CD4-positive, alpha-beta T cell (primary cell): Measurements from ENCODE around the gene CDYL. TPM values are rescaled to one million over a fixed set of nuclear protein-coding genes. Genes with fewer than 3 reads are reported as not detected.

Experiments
- ATAC-seq: fragments of 200-7000 bp; cut with Tn5 transposase; one replicate; pipeline ENCODE4 v1.10.0; 2022; ENCODE audit warnings: mild to moderate bottlenecking; ENCODE audit not compliant: poor library complexity
- CTCF ChIA-PET: fragments of 350-600 bp; sonication (Branson Sonifier 250); formaldehyde crosslinking; loops from one replicate; lab custom pipeline; 2021; ENCODE audit warnings: antibody characterized with exemption, inconsistent platforms; lab: Charles Lee
- POLR2A ChIA-PET: fragments of 350-600 bp; sonication (Branson Sonifier 250); formaldehyde crosslinking; loops from one replicate; lab custom pipeline; 2021; ENCODE audit warnings: antibody characterized with exemption, inconsistent platforms; lab: Charles Lee
- DNase-seq, 14 experiments: peaks; one replicate each; pipeline ENCODE4 v3.0.0-alpha.2; 2013 to 2020; ENCODE audit warnings: mixed read lengths in 2 of 14
- H3K27ac ChIP-seq, 2 donors: one replicate each; pipeline versions ENCODE4 v1.5.1 to v1.7.0; 2013; ENCODE audit warnings: low read length in 2 of 2, low read depth in 1 of 2, mild to moderate bottlenecking in 1 of 2
- H3K27me3 ChIP-seq, 2 experiments: 1 replicate in 1 of 2; 2 replicates in 1 of 2; pipeline versions ENCODE4 v1.6.1 to v1.7.0; 2013; ENCODE audit warnings: low read length in 2 of 2, control low read depth in 1 of 2, mild to moderate bottlenecking in 1 of 2, moderate library complexity in 1 of 2; ENCODE audit not compliant: insufficient read depth in 2 of 2, control insufficient read depth in 1 of 2
- H3K36me3 ChIP-seq: one replicate; pipeline ENCODE4 v1.6.1; 2013; ENCODE audit warnings: low read length, control low read depth; ENCODE audit not compliant: insufficient read depth
- H3K4me1 ChIP-seq: one replicate; pipeline ENCODE4 v1.6.1; 2013; ENCODE audit warnings: low read length, control low read depth; ENCODE audit not compliant: insufficient read depth
- H3K4me3 ChIP-seq: one replicate; pipeline ENCODE4 v1.5.1; 2013; ENCODE audit warnings: mild to moderate bottlenecking, low read length, moderate library complexity
- H3K9me3 ChIP-seq, 2 experiments: 1 replicate in 1 of 2; 2 replicates in 1 of 2; pipeline versions ENCODE4 v1.6.1 to v1.7.0; 2013; ENCODE audit warnings: low read length in 2 of 2, mild to moderate bottlenecking in 2 of 2, control low read depth in 1 of 2, moderate library complexity in 1 of 2; ENCODE audit not compliant: control insufficient read depth in 1 of 2, insufficient read depth in 1 of 2
- H3K27ac Mint-ChIP-seq: one replicate; pipeline ENCODE4 v1.8.0; 2020; ENCODE audit warnings: mixed read lengths
- H3K27me3 Mint-ChIP-seq: one replicate; pipeline ENCODE4 v1.8.0; 2021; ENCODE audit warnings: mixed read lengths
- H3K36me3 Mint-ChIP-seq: one replicate; pipeline ENCODE4 v1.8.0; 2021; ENCODE audit warnings: low read depth, mixed read lengths
- H3K4me1 Mint-ChIP-seq: one replicate; pipeline ENCODE4 v1.8.0; 2021; ENCODE audit warnings: low read depth, mixed read lengths
- H3K4me3 Mint-ChIP-seq: one replicate; pipeline ENCODE4 v1.8.0; 2020; ENCODE audit warnings: mild to moderate bottlenecking, mixed read lengths
- H3K9me3 Mint-ChIP-seq: one replicate; pipeline ENCODE4 v1.8.0; 2020; ENCODE audit warnings: mixed read lengths
- CTCF ChIP-seq: fragments of 200-600 bp; IDR thresholded peaks from one replicate; pipeline ENCODE4 v1.8.0; 2022; ENCODE audit warnings: antibody characterized with exemption, mild to moderate bottlenecking
- intact Hi-C, 2 experiments: fragments of 100-400 bp; cut with DNase I in 1 of 2; cut with micrococcal nuclease in 1 of 2; formaldehyde crosslinking; loops; one replicate each; pipeline versions ENCODE4 v1.15.1 to v1.9.0; 2023 to 2025; cut with DNase I, micrococcal nuclease
- total RNA-seq, 174 experiments: library from RNA in 2 of 174; stranded (reverse) in 2 of 174; gene quantifications; one replicate each; pipeline ENCODE4 v1.2.3 and lab custom pipeline; 2021 to 2026

The CDYL gene
- total RNA-seq, 2 experiments from 2014 or later = 23.8 to 23.9 TPM

GRCh38 chr6:4916954-4917561, 140.9 kb downstream of the CDYL start:
- Histone ChIP-seq H3K27ac (no peak overlapping the region), H3K27me3 (no peaks in the 10 kb centered on the region), H3K36me3 (no peaks in the 10 kb centered on the region), H3K9me3 (no peaks in the 10 kb centered on the region), H3K4me1 (peaks cover 6% of the 10 kb centered on the region), H3K4me3 (no peak overlapping the region)
- Mint-ChIP-seq H3K4me3 (no peak overlapping the region), H3K4me1 (peaks cover 76% of the 10 kb centered on the region), H3K27me3 (no peaks in the 10 kb centered on the region), H3K9me3 (no peaks in the 10 kb centered on the region), H3K36me3 (no peaks in the 10 kb centered on the region), H3K27ac (peak overlapping the region; percentile 61)
- POLR2A ChIA-PET = no interaction called here
- CTCF ChIA-PET = no interaction called here
- no peak for ATAC-seq
- intact Hi-C loops = no loop called here
- peak in 1 of 14 experiments; percentile 11 for DNase-seq
- TF ChIP-seq CTCF = no peak

GRCh38 chr6:4920914-4921410, 144.8 kb downstream of the CDYL start:
- ChIA-PET POLR2A (no interaction called here), CTCF (no interaction called here)
- H3K4me1 Mint-ChIP-seq = peaks cover 65% of the 10 kb centered on the region
- intact Hi-C loops = no loop called here
- peaks cover 7% of the 10 kb centered on the region for H3K36me3 Mint-ChIP-seq
- H3K27me3 ChIP-seq = no peaks in the 10 kb centered on the region
- ATAC-seq (no peak), DNase-seq (no peak)
- no peak overlapping the region for H3K27ac Mint-ChIP-seq
- H3K4me3 Mint-ChIP-seq = no peak overlapping the region
- no peaks in the 10 kb centered on the region for H3K9me3 Mint-ChIP-seq
- no peak for TF ChIP-seq CTCF
- peaks cover 9% of the 10 kb centered on the region for H3K4me1 ChIP-seq
- no peaks in the 10 kb centered on the region for H3K36me3 ChIP-seq
- no peaks in the 10 kb centered on the region for H3K9me3 ChIP-seq
- H3K4me3 ChIP-seq = no peak overlapping the region
- no peak overlapping the region for H3K27ac ChIP-seq
- no peaks in the 10 kb centered on the region for H3K27me3 Mint-ChIP-seq

DNA sequence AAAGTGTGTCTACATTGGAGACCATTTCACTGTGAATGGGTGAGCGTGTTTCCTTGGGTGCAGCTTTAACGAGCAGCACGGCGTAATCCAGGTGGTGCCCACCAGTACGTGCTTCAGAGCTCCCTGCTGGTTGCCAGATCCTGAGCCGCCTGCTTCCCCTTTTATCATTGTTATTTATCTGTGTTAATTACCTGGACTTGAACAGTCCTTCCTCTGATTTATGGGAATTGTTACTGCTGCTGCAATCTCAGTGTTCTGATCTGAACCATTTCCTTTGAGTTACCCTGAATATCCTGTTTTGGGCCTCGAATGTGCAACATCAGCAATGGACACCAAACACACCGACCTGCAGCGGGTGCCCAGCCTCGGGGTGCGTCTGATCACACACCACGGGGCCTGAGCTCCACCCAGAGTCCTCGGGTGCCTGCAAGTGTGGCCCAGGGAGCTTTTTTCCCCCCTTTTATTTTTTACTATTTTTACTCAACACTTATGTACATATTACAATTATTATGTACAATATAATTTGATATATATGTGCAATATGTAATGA, 146.4 kb downstream of the CDYL start:
- CTCF ChIA-PET = no interaction called here
- H3K4me1 ChIP-seq = peaks cover 3% of the 10 kb centered on the region
- H3K36me3 Mint-ChIP-seq = peaks cover 7% of the 10 kb centered on the region
- no peak overlapping the region for H3K27ac Mint-ChIP-seq
- no peaks in the 10 kb centered on the region for H3K36me3 ChIP-seq
- H3K27ac ChIP-seq = no peak overlapping the region
- no peaks in the 10 kb centered on the region for H3K9me3 ChIP-seq
- no peaks in the 10 kb centered on the region for H3K9me3 Mint-ChIP-seq
- no peak for TF ChIP-seq CTCF
- peaks cover 51% of the 10 kb centered on the region for H3K4me1 Mint-ChIP-seq
- no peaks in the 10 kb centered on the region for H3K27me3 Mint-ChIP-seq
- no peak for DNase-seq
- no peak for ATAC-seq
- intact Hi-C loops = no loop called here
- no peak overlapping the region for H3K4me3 ChIP-seq
- no peak overlapping the region for H3K4me3 Mint-ChIP-seq
- no peaks in the 10 kb centered on the region for H3K27me3 ChIP-seq
- POLR2A ChIA-PET = no interaction called here
